ENCODE data around the gene GRID2IP.
"Not testable (repeated sequence)": the region's sequence is repeated elsewhere in the genome, so short reads cannot be mapped to it uniquely, and the experiment has no call there.

The GRID2IP gene

DNA sequence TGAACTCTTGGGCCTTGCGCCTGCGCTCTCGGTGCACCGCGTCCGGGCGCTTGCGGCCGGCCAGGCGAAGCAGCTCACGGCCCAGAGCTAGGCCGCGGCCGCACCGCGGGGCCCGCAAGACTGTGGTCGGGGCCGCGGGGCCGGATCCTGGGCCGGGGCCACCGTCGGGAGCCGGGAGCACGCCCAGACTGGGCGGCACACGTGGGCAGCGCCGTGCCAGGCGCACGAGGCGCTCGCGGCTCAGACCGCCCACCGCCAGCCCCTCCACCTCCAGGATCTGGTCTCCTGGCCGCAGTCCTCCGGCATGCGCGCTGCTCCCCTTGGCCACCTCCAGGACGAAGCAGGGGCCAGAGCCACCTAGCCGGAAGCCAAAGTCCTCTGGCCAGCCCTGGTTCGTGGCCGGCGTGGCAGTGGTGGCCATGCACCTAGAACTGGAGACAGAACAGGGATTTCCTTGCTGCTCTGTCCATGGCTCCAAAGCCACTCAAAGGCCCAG is at the start of gene GRID2IP:
Gene GRID2IP, minus strand, starts transcription at position 446 of the 496 bp plus-strand sequence. Its CDS starts 25 bp downstream, at position 421.
- DNase-seq = no peak

DNA sequence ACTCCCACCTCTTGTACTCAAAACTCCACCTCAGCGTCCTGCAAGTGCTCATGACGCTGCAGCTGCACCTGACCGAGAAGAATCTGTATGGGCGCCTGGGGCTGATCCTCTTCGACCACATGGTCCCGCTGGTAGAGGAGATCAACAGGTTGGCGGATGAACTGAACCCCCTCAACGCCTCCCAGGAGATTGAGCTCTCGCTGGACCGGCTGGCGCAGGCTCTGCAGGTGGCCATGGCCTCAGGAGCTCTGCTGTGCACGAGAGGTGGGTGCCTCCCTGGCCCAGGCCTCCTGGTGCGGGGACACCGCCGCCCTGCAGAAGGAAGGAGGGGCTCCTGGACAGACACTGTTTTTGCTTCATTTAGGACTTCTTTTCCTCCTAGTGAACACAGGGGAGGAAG is 48.8 kb upstream of the GRID2IP start:
- no peak for DNase-seq

DNA sequence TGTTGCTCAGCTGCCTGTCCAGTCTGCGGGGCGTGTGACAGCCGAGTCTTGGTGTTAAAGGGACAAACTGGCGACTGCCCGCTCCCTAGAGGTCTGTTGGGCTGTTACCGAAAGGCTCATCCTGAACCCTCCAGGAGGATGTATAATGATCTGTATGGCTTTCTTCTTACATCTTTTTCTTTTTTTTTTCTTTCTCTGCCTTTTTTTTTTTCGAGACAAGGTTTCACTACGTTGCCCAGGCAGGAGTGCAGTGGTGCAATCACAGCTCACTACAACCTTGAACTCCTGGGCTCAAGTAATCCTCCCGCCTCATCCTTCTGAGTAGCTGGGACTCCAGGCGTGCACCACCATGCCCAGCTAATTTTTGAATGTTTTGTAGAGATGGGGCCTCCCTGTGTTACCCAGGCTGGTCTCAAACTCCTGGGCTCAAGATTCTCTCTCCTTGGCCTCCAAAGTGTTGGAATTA is 39.4 kb upstream of the GRID2IP start:
- no peak for DNase-seq

GRCh38 chr7:6589829-6590644 is 38.8 kb upstream of the GRID2IP start, which contains the start of gene INTS15:
Gene INTS15 (plus strand): TSS chr7:6590021. CDS start chr7:6590284, 263 bp downstream.
- DNase-seq = peak; percentile 85

DNA sequence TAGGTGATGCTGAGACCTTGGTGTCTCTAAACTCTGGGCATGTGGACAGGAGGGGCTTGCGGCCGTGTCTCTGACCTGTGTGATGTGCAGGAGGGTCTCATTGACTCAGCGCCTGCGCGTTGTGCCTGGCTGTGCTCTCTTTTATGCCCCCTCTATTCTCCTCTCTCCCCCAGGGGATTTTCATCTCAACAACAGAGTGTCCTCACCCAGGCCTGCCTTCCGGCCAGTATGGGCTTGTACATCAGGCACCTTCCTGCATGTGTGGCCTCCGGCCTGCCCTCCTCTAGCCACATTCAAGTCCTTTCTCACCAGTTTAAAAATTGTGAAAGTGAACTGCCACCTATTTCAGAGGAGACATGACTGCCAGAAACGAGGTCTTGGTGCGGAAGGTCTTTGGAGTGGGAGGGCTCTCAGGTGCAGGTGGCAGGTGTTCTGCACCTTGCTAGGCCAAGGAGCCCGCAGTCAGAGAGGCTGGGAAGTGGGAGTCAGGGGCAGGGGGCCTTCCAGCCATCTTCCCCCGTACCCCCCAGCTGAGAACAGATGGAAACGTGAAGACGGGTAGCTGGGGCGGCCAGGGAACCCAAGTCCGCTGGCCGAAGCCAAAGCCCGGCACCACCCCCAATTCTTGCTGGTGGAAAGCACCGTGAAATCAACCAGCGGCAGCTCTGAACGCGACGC is 38.0 kb upstream of the GRID2IP start:
- DNase-seq = no peak

DNA sequence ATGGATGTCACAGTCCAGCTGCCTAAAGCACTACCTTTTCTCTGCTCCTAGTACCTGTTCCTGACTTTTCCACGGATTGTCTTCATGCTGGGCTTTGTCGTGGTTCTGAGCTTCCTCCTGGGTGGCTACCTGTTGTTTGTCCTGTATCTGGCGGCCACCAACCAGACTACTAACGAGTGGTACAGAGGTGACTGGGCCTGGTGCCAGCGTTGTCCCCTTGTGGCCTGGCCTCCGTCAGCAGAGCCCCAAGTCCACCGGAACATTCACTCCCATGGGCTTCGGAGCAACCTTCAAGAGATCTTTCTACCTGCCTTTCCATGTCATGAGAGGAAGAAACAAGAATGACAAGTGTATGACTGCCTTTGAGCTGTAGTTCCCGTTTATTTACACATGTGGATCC is 37.3 kb upstream of the GRID2IP start:
- DNase-seq = no peak

GRCh38 chr7:6585746-6586432 is 34.6 kb upstream of the GRID2IP start:
- DNase-seq = not testable (repeated sequence)

- DNase-seq = no peak
These were observed 28.2 kb upstream of the GRID2IP start for GRCh38 chr7:6579446-6579845.

DNA sequence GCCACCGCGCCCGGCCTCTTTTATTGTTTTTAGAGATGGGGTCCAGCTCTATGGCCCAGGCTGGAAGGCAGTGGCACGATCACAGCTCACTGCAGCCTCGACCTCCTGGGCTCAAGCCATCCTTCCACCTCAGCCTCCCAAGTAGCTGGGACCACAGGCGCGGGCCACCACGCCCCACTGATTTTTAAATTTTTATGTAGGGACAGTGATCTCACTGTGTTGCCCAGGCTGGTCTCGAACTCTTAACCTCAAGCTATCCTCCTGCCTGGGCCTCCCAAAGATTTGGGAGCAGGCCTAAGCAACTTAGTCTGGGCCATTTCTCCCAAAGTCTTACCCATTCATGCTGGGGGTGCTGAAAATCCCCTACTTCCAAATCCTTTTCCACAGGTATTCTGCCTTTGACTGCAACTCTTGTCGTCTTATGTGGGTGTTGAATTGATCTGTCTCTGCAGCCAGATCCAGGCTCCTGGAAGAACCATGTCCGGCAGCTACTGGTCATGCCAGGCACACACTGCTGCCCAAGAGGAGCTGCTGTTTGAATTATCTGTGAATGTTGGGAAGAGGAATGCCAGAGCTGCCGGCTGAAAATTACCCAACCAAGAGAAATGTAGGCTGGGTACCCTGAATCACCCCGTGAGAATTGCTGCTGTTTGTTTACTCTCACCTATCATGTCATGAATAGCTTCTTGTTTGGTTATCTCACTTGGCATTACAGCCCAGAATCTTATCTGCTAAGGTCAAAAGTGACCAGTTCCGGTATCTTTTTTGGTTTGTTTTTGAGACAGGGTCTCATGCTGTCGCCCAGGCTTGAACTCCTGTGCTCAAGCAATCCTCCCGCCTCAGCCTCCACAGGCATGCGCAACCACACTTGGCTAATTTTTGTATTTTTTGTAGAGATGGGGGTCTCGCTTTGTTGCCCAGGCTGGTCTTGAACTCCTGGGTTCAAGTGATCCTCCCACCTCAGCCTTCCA is 27.1 kb upstream of the GRID2IP start:
- no peak for DNase-seq

- DNase-seq = peak; percentile 92
These were observed 26.3 kb upstream of the GRID2IP start, which contains the start of gene ZDHHC4 for GRCh38 chr7:6577369-6578113. Gene ZDHHC4 (plus strand): TSS chr7:6577454. CDS start chr7:6580562, 3,108 bp downstream.

- DNase-seq = peak; percentile 35
These were observed 25.7 kb upstream of the GRID2IP start for GRCh38 chr7:6576867-6577368.

DNA sequence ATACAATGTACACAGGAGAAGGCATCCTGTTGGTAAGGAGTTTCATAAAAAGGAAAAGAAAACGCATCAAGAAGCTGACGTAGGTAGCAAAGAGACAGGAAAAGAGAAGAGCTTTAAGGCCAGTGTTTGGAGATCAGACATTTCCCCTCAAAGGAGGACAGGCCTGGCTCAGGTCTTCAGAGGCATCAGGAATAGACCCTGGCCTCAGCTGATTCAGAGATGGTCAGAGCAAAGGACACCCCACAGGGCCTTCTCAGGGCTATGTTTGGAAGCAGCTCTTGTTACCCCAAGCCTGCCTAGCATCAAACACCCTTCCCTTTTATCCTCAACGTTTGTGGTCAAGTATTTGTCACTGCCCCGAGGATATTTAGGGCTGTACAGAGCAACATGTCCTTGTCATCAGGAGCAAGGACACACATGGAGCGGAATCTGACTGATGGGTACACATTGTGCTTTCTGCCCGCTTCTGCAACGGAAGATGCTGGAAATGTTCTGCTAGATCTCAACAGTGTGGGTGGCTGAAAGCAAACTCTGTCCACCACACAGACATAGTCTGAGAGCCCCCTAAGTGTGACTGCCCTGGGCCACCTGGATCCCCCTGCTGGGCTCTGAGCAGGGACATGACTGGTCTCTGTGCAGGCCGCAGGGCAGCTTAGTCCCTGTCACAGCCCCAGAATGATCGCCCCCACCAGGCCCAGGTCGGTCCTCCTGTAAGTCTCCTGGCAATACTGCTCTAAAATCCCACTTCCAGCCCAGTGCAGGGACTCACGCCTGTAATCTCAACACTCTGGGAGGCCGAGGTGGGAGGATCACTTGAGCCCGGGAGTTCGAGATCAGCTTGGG is 25.0 kb upstream of the GRID2IP start:
- no peak for DNase-seq

DNA sequence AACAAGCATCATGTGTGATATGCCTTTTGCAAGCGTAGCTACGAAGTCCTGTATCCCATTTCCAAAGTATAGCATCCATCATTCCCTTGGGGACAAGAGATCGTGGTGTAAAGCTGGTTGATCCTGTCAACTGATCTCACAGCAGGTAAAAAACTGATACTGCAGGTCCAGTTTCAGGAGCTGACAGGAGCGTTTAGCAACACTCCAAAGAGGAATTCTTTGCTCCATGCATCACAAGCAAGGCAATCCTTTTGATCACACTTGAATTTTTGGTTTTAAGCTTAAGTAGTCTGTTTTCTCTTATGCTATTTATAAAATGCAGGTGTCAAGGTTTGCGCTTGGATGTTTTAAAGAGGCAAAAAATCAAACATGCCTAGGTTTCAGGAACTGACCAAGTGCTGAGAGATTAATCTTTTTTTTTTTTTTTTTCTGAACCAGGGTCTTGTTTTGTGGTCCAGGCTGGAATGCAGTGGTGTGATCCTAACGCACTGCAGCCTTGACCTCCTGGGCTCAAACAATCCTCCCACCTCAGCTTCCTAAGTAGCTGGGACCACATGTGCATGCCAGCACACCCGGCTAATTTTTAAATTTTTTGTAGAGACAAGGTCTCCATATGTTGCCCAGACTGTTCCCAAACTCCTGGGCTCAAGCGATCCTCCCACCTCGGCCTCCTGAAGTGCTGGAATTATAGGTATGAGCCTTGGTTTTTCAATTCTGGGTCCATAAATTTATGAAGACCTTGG is 24.2 kb upstream of the GRID2IP start:
- DNase-seq = no peak

DNA sequence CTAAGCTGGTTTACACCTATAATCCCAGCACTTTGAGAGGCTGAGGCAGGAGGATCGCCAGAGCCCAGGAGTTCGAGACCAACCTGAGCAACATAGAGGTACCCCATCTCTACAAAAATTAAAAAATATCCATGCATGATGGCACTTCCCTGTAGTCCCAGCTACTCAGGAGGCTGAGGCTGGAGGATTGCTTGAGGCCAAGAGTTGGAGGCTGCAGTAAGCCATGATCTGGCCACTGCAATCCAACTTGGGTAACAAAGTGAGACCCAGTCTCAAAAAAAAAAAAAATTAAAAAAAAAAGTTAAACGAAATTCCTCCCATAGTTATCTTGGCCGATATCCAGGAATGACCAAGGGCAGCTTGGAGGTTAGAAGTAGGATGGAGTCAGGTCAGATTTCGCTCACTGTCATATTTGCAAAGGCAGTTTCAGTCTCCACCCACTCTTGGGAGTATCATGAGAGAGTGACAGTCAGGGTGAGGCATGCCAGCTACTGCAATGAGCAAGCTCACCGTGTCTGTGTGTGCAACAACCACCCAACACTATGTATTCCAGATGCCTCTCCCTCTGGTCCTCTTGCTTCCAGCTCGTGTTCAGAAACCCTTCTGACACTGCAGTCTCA is 20.0 kb upstream of the GRID2IP start:
- peak; percentile 33 for DNase-seq

GRCh38 chr7:6567886-6568285 is 16.6 kb upstream of the GRID2IP start:
- no peak for DNase-seq

- DNase-seq = no peak
These were observed 14.4 kb upstream of the GRID2IP start for GRCh38 chr7:6565655-6566054.

- DNase-seq = no peak
These were observed 12.9 kb upstream of the GRID2IP start for GRCh38 chr7:6563936-6564770.

DNA sequence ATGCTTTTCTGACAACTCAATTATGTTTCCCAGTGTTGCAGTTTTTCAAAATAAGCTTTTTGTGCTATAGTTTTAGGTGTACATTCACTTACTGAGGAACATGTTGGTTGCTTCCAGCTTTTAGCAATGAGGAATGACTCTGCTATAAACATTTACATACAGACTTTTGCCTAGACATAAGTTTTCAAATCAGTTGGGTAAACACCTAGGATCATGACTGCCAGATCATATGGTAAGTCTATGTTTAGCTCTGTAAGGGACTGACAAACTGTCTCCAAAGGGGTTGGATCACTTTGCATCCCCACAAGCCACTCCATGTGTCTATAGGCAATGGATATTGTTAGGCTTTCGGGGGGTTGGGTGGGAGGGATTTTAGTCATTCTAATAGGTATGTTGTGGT is 10.8 kb upstream of the GRID2IP start:
- no peak for DNase-seq

Measured in activated CD4-positive, alpha-beta T cell treated with anti-CD3 and anti-CD28 coated beads for 48 hours (primary cell).